Aorta (tissue), 5 donors: Measurements from ENCODE around the gene IL17C. TPM values are rescaled to one million over a fixed set of nuclear protein-coding genes. Genes with fewer than 3 reads are reported as not detected.
A peak's percentile ranks its signal among the peaks of the same experiment; 100 is the strongest.

ENCODE experiments used
- ATAC-seq: fragments of 200-7000 bp; cut with Tn5 transposase; one replicate; pipeline ENCODE4 v1.9.1; 2022; ENCODE audit warnings: moderate library complexity; ENCODE audit not compliant: low FRiP score
- DNase-seq, 2 donors: peaks; one replicate each; pipeline ENCODE4 v3.0.0-alpha.2; 2020
- H3K27ac ChIP-seq, 2 donors: one replicate each; pipeline ENCODE4 v1.5.1; 2013; ENCODE audit warnings: low read length in 2 of 2, mild to moderate bottlenecking in 2 of 2, moderate library complexity in 2 of 2, control low read depth in 1 of 2, inconsistent platforms in 1 of 2, low read depth in 1 of 2
- H3K27me3 ChIP-seq, 2 donors: one replicate each; pipeline ENCODE4 v1.6.1; 2013; ENCODE audit warnings: control low read depth in 1 of 2, low read length in 1 of 2, mild to moderate bottlenecking in 1 of 2, moderate library complexity in 1 of 2; ENCODE audit not compliant: insufficient read depth in 2 of 2, control insufficient read depth in 1 of 2
- H3K36me3 ChIP-seq, 2 donors: one replicate each; pipeline ENCODE4 v1.6.1; 2013; ENCODE audit warnings: control low read depth in 1 of 2, low read length in 1 of 2, mild to moderate bottlenecking in 1 of 2; ENCODE audit not compliant: insufficient read depth in 2 of 2, control insufficient read depth in 1 of 2
- H3K4me1 ChIP-seq, 2 donors: one replicate each; pipeline ENCODE4 v1.6.1; 2013; ENCODE audit warnings: low read length in 2 of 2, control low read depth in 1 of 2, mild to moderate bottlenecking in 1 of 2, moderate library complexity in 1 of 2; ENCODE audit not compliant: insufficient read depth in 2 of 2, control insufficient read depth in 1 of 2
- H3K4me3 ChIP-seq, 2 donors: one replicate each; pipeline ENCODE4 v1.5.1; 2013; ENCODE audit warnings: low read length in 2 of 2, control low read depth in 1 of 2, mild to moderate bottlenecking in 1 of 2
- H3K9me3 ChIP-seq: one replicate; pipeline ENCODE4 v1.6.1; 2013; ENCODE audit warnings: mild to moderate bottlenecking, low read length; ENCODE audit not compliant: control insufficient read depth
- WGBS, 2 donors: extraction: QIAGEN DNeasy Blood & Tissue Kit; methylation state at CpG; one replicate each; pipeline ENCODE4 v1.1.7; 2013; 5-methylcytosine and 5-hydroxymethylcytosine counted together
- intact Hi-C, 2 donors: fragments of 100-400 bp; cut with DNase I; formaldehyde crosslinking; loops; one replicate each; pipeline versions ENCODE4 v1.14.2 to v1.15.0; 2022
- polyA plus RNA-seq, 2 donors: library from polyadenylated mRNA; stranded (reverse); fragments of 200-250 nt; gene quantifications; one replicate each; pipeline ENCODE4 v1.2.3, GENCODE V29; 2013
- total RNA-seq, 2 donors: library from RNA; stranded (reverse); fragmentation: NEBNext Ultra II Directional; extraction: Animal tissue kit (Norgen Biotek cat#: 25700); gene quantifications; one replicate each; pipeline ENCODE4 v1.2.1, GENCODE V29; 2021
- donor health status: healthy with polysubstance abuse.
- donor health status: Bipolar disorder and iron deficiency.
- donor health status: DM: no; HTN: no; CAD: no.
- donor health status: DM: no; HTN: no; CAD: no.
- donor health status: DM: yes; HTN: yes; CAD: no.

The IL17C gene
- total and polyA plus RNA-seq, 4 donors, result not detected

- Histone ChIP-seq H3K27ac (no peak overlapping the region), H3K9me3 (no peaks in the 10 kb centered on the region), H3K27me3 (no peaks in the 10 kb centered on the region), H3K4me1 (no peaks in the 10 kb centered on the region), H3K4me3 (no peak overlapping the region), H3K36me3 (peaks cover 2 to 9% of the 10 kb centered on the region in 2 donors)
- WGBS, 2 donors, result 75 to 80% methylated on average over 16 of the region's 16 CpGs
- no peak for ATAC-seq
- DNase-seq, result no peak
- intact Hi-C loops, result no loop called here
Observed at GRCh38 chr16:88631384-88631783, 7.0 kb upstream of the IL17C start.

GRCh38 chr16:88631920-88632586 lies 6.3 kb upstream of the IL17C start:
- ATAC-seq, result no peak
- H3K36me3 ChIP-seq, result peaks cover 2 to 9% of the 10 kb centered on the region in 2 donors
- 89 to 92% methylated on average over 30 of the region's 30 CpGs for WGBS, 2 donors

GRCh38 chr16:88632587-88632930 lies 5.8 kb upstream of the IL17C start:
- Histone ChIP-seq H3K27ac (no peak overlapping the region), H3K4me3 (no peak overlapping the region), H3K36me3 (peaks cover 2 to 9% of the 10 kb centered on the region in 2 donors), H3K27me3 (no peaks in the 10 kb centered on the region), H3K4me1 (no peaks in the 10 kb centered on the region), H3K9me3 (no peaks in the 10 kb centered on the region)
- intact Hi-C loops, result no loop called here
- DNase-seq, result no peak
- ATAC-seq, result no peak
- 88 to 94% methylated on average over 11 of the region's 11 CpGs for WGBS, 2 donors

More at GRCh38 chr16:88631920-88632586, 6.3 kb upstream of the IL17C start:
- Histone ChIP-seq H3K27me3 (no peaks in the 10 kb centered on the region), H3K4me3 (no peak overlapping the region), H3K9me3 (no peaks in the 10 kb centered on the region), H3K27ac (no peak overlapping the region), H3K4me1 (no peaks in the 10 kb centered on the region)
- no peak for DNase-seq
- intact Hi-C loops, result no loop called here

GRCh38 chr16:88633684-88634140 lies 4.7 kb upstream of the IL17C start:
- Histone ChIP-seq H3K4me1 (no peaks in the 10 kb centered on the region), H3K9me3 (no peaks in the 10 kb centered on the region), H3K27me3 (no peaks in the 10 kb centered on the region), H3K27ac (no peak overlapping the region), H3K4me3 (no peak overlapping the region), H3K36me3 (peaks cover 2 to 9% of the 10 kb centered on the region in 2 donors)
- intact Hi-C loops, result no loop called here
- DNase-seq (no peak), ATAC-seq (peak; percentile 40)
- 68 to 71% methylated on average over 19 to 23 of the region's 23 CpGs for WGBS, 2 donors

GRCh38 chr16:88634141-88634993 lies 4.0 kb upstream of the IL17C start:
- intact Hi-C loops, result no loop called here
- Histone ChIP-seq H3K9me3 (no peaks in the 10 kb centered on the region), H3K27ac (no peak overlapping the region), H3K4me1 (no peaks in the 10 kb centered on the region), H3K4me3 (no peak overlapping the region), H3K27me3 (no peaks in the 10 kb centered on the region), H3K36me3 (peaks cover 2 to 9% of the 10 kb centered on the region in 2 donors)
- DNase-seq (peak; percentile 71 to 86), ATAC-seq (peak; percentile 23)
- 21 to 29% methylated on average over 62 to 82 of the region's 82 CpGs for WGBS, 2 donors

GRCh38 chr16:88634994-88635670 lies 3.2 kb upstream of the IL17C start:
- ATAC-seq (no peak), DNase-seq (no peak)
- H3K9me3 ChIP-seq, result no peaks in the 10 kb centered on the region
- no peak overlapping the region for H3K4me3 ChIP-seq
- H3K36me3 ChIP-seq, result peaks cover 2 to 6% of the 10 kb centered on the region in 2 donors
- H3K4me1 ChIP-seq, result no peaks in the 10 kb centered on the region
- no peak overlapping the region for H3K27ac ChIP-seq
- intact Hi-C loops, result no loop called here
- H3K27me3 ChIP-seq, result no peaks in the 10 kb centered on the region
- WGBS, 2 donors, result 56 to 62% methylated on average over 27 to 28 of the region's 28 CpGs

GRCh38 chr16:88635671-88636319 lies 2.6 kb upstream of the IL17C start:
- H3K9me3 ChIP-seq, result no peaks in the 10 kb centered on the region
- intact Hi-C loops, result no loop called here
- peaks cover 1 to 2% of the 10 kb centered on the region in 2 donors for H3K36me3 ChIP-seq
- DNase-seq (no peak), ATAC-seq (no peak)
- no peak overlapping the region for H3K4me3 ChIP-seq
- H3K27me3 ChIP-seq, result no peaks in the 10 kb centered on the region
- H3K4me1 ChIP-seq, result no peaks in the 10 kb centered on the region
- WGBS, 2 donors, result 93 to 94% methylated on average over 17 of the region's 17 CpGs
- no peak overlapping the region for H3K27ac ChIP-seq

- Histone ChIP-seq H3K36me3 (peaks cover 0 to 2% of the 10 kb centered on the region in 2 donors), H3K9me3 (no peaks in the 10 kb centered on the region), H3K27me3 (no peaks in the 10 kb centered on the region), H3K4me3 (no peak overlapping the region), H3K27ac (no peak overlapping the region), H3K4me1 (no peaks in the 10 kb centered on the region)
- DNase-seq (no peak), ATAC-seq (no peak)
- intact Hi-C loops, result no loop called here
- 74 to 75% methylated on average over 21 to 23 of the region's 23 CpGs for WGBS, 2 donors
Observed at GRCh38 chr16:88636488-88637265, 1.7 kb upstream of the IL17C start.
